Measurements from ENCODE around the gene PLBD1. TPM values are rescaled to one million over a fixed set of nuclear protein-coding genes. Genes with fewer than 3 reads are reported as not detected.

The PLBD1 gene
- total RNA-seq, 1 donor = 4.7 TPM

DNA sequence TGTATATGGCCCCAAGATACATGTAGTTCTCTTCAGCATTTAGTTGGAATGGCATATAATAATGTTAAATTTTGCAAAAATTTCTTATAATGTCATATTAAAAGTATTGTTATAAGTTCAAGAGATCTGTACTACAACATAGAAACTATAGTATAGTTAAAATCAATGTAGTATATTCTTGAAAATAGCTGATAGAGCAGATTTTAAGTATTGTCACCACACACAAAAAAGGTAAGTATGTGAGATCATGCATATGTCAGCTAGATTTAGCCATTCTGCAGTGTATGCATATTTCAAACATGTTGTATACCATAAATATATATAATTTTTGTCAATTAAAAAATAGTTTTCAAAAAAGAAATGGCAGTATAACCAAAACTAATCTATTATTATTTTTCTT, 86.5 kb downstream of the PLBD1 start:
- Histone ChIP-seq H3K4me1 (ENCODE audit: insufficient read depth, low read length) (no peaks in the 10 kb centered on the region), H3K9me3 (ENCODE audit: low read depth, low read length) (no peaks in the 10 kb centered on the region), H3K4me3 (ENCODE audit: insufficient read depth, low read length) (no peak overlapping the region), H3K27ac (ENCODE audit: low read depth, low read length) (no peak overlapping the region), H3K36me3 (ENCODE audit: insufficient read depth, low read length) (peaks cover 54% of the 10 kb centered on the region), H3K79me2 (ENCODE audit: insufficient read depth, low read length) (no peaks in the 10 kb centered on the region), H3K27me3 (ENCODE audit: insufficient read depth, low read length) (no peaks in the 10 kb centered on the region), H2AFZ (ENCODE audit: low read length) (no peak overlapping the region), H3K4me2 (ENCODE audit: insufficient read depth, low read length) (no peak overlapping the region), H4K20me1 (ENCODE audit: insufficient read depth, low read length) (no peaks in the 10 kb centered on the region)
- DNase-seq (ENCODE audit: insufficient read length, low spot score, missing footprints) = no peak
- TF ChIP-seq, protein P1, sequence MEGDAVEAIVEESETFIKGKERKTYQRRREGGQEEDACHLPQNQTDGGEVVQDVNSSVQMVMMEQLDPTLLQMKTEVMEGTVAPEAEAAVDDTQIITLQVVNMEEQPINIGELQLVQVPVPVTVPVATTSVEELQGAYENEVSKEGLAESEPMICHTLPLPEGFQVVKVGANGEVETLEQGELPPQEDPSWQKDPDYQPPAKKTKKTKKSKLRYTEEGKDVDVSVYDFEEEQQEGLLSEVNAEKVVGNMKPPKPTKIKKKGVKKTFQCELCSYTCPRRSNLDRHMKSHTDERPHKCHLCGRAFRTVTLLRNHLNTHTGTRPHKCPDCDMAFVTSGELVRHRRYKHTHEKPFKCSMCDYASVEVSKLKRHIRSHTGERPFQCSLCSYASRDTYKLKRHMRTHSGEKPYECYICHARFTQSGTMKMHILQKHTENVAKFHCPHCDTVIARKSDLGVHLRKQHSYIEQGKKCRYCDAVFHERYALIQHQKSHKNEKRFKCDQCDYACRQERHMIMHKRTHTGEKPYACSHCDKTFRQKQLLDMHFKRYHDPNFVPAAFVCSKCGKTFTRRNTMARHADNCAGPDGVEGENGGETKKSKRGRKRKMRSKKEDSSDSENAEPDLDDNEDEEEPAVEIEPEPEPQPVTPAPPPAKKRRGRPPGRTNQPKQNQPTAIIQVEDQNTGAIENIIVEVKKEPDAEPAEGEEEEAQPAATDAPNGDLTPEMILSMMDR (IDR thresholded peaks at IDR 0.05; ENCODE audit: extremely low read depth, low read depth, low read length) = no peak

DNA sequence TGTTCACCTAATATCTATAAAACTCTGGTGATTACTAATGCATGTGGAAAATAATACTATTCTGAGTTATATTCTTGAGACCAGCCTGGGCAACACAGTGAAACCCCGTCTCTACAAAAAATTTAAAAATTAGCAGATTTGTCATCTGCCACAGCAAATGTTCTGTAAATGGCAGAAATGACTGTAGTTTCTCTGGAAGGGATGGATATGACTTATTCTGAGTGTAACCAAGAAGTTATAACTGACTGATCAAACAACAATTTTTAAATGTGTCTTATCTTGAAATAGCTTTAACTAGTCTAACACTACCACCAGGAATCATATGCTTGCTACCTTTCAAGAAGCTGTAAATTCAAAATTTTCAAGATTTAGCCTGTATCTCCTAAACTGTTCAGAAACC, 88.7 kb downstream of the PLBD1 start:
- H3K9me3 ChIP-seq (ENCODE audit: low read depth, low read length) = no peaks in the 10 kb centered on the region
- peaks cover 47% of the 10 kb centered on the region for H3K36me3 ChIP-seq (ENCODE audit: insufficient read depth, low read length)
- no peak for DNase-seq (ENCODE audit: insufficient read length, low spot score, missing footprints)
- H3K4me2 ChIP-seq (ENCODE audit: insufficient read depth, low read length) = no peak overlapping the region
- no peak overlapping the region for H2AFZ ChIP-seq (ENCODE audit: low read length)
- no peak overlapping the region for H3K4me3 ChIP-seq (ENCODE audit: insufficient read depth, low read length)
- no peak overlapping the region for H3K27ac ChIP-seq (ENCODE audit: low read depth, low read length)
- H3K79me2 ChIP-seq (ENCODE audit: insufficient read depth, low read length) = peaks cover 3% of the 10 kb centered on the region
- H4K20me1 ChIP-seq (ENCODE audit: insufficient read depth, low read length) = no peaks in the 10 kb centered on the region
- no peaks in the 10 kb centered on the region for H3K27me3 ChIP-seq (ENCODE audit: insufficient read depth, low read length)
- H3K4me1 ChIP-seq (ENCODE audit: insufficient read depth, low read length) = no peaks in the 10 kb centered on the region
- TF ChIP-seq, protein P1 (IDR thresholded peaks at IDR 0.05; ENCODE audit: extremely low read depth, low read depth, low read length) = no peak

GRCh38 chr12:14473707-14474287, 93.9 kb downstream of the PLBD1 start:
- no peaks in the 10 kb centered on the region for H4K20me1 ChIP-seq (ENCODE audit: insufficient read depth, low read length)
- no peak overlapping the region for H3K4me3 ChIP-seq (ENCODE audit: insufficient read depth, low read length)
- H2AFZ ChIP-seq (ENCODE audit: low read length) = no peak overlapping the region
- H3K79me2 ChIP-seq (ENCODE audit: insufficient read depth, low read length) = peaks cover 7% of the 10 kb centered on the region
- TF ChIP-seq, protein P1 (IDR thresholded peaks at IDR 0.05; ENCODE audit: extremely low read depth, low read depth, low read length) = no peak
- H3K9me3 ChIP-seq (ENCODE audit: low read depth, low read length) = no peaks in the 10 kb centered on the region
- H3K4me1 ChIP-seq (ENCODE audit: insufficient read depth, low read length) = no peaks in the 10 kb centered on the region
- DNase-seq (ENCODE audit: insufficient read length, low spot score, missing footprints) = no peak
- peaks cover 31% of the 10 kb centered on the region for H3K36me3 ChIP-seq (ENCODE audit: insufficient read depth, low read length)
- H3K4me2 ChIP-seq (ENCODE audit: insufficient read depth, low read length) = no peak overlapping the region
- H3K27ac ChIP-seq (ENCODE audit: low read depth, low read length) = no peak overlapping the region
- H3K27me3 ChIP-seq (ENCODE audit: insufficient read depth, low read length) = no peaks in the 10 kb centered on the region

DNA sequence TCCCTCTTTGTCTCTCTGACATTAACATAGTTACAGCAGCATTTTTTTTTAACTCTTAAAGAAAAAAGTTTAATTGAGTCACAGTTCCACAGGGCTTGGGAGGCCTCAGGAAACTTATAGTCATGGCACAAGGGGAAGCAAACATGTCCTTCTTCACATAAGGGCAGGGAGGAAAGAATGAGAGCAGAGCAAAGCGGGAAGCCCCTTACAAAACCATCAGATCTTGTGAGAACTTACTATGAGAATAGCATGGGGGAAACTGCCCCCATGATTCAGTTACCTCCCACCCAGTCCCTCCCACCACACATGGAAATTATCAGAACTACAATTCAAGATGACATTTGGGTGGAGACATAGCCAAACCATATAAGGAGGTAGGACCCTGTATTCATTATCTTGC, 96.2 kb downstream of the PLBD1 start:
- DNase-seq (ENCODE audit: insufficient read length, low spot score, missing footprints) = no peak
- Histone ChIP-seq H3K4me2 (ENCODE audit: insufficient read depth, low read length) (no peak overlapping the region), H3K9me3 (ENCODE audit: low read depth, low read length) (no peaks in the 10 kb centered on the region), H3K4me3 (ENCODE audit: insufficient read depth, low read length) (no peak overlapping the region), H3K27ac (ENCODE audit: low read depth, low read length) (no peak overlapping the region), H3K27me3 (ENCODE audit: insufficient read depth, low read length) (no peaks in the 10 kb centered on the region), H2AFZ (ENCODE audit: low read length) (no peak overlapping the region), H3K36me3 (ENCODE audit: insufficient read depth, low read length) (peaks cover 24% of the 10 kb centered on the region), H3K79me2 (ENCODE audit: insufficient read depth, low read length) (peaks cover 7% of the 10 kb centered on the region), H3K4me1 (ENCODE audit: insufficient read depth, low read length) (no peaks in the 10 kb centered on the region), H4K20me1 (ENCODE audit: insufficient read depth, low read length) (no peaks in the 10 kb centered on the region)
- TF ChIP-seq, protein P1 (IDR thresholded peaks at IDR 0.05; ENCODE audit: extremely low read depth, low read depth, low read length) = no peak

All from osteoblast (primary cell).